HepG2 (cell line): ENCODE measurements around the gene B4GALT5. TPM values are rescaled to one million over a fixed set of nuclear protein-coding genes. Genes with fewer than 3 reads are reported as not detected.

Experiments used
- ATAC-seq: fragments of 200-7000 bp; cut with Tn5 transposase; 3 replicates; pipeline ENCODE4 v1.9.1; 2020; ENCODE audit warnings: mild to moderate bottlenecking, moderate library complexity
- BruUV-seq: library from RNA; stranded (reverse); fragments of 400-500 nt; replicated peaks from 2 replicates; lab custom pipeline; 2021; lab: Mats Ljungman, UMichigan
- CTCF ChIA-PET: fragments of 300-600 bp; formaldehyde crosslinking; extraction: SDS; loops from one replicate; lab custom pipeline; 2021; ENCODE audit warnings: low total read pairs, inconsistent platforms, low intra/inter-chr PET ratio; lab: Yijun Ruan, JAX
- POLR2A ChIA-PET: fragments of 350-600 bp; sonication (Branson Sonifier 250); formaldehyde crosslinking; loops from one replicate; lab custom pipeline; 2020; ENCODE audit warnings: antibody characterized with exemption, inconsistent platforms; lab: Yijun Ruan, JAX
- DNase-seq: peaks from one replicate; pipeline ENCODE4 v3.0.0-alpha.2; 2015; ENCODE audit warnings: low spot score
- FAIRE-seq: peaks from 3 replicates; lab custom pipeline; 2011; peaks lifted over from hg19 to GRCh38; lab: Jason Lieb, UNC
- H2AFZ ChIP-seq: one replicate; pipeline ENCODE4 v1.6.1; 2011; ENCODE audit warnings: low read length, inconsistent platforms
- H3K27ac ChIP-seq: fragments of 300-600 bp; 3 replicates; pipeline ENCODE4 v1.8.0; 2011; ENCODE audit warnings: mixed run types, mild to moderate bottlenecking, mixed read lengths, low read length, inconsistent platforms; ENCODE audit not compliant: insufficient read depth; ENCODE audit errors: extremely low read length
- H3K27me3 ChIP-seq, 2 experiments: fragments of 200-600 bp in 1 of 2; 2 replicates in 1 of 2; 3 replicates in 1 of 2; pipeline versions ENCODE4 v1.6.0 to v1.8.0; 2011; ENCODE audit warnings: low read length in 2 of 2, mild to moderate bottlenecking in 2 of 2, moderate library complexity in 2 of 2, inconsistent platforms in 1 of 2; ENCODE audit not compliant: insufficient read depth in 2 of 2, control insufficient read depth in 1 of 2
- H3K36me3 ChIP-seq, 2 experiments: fragments of 200-600 bp in 1 of 2; replicated peaks in 1 of 2; 2 replicates in 1 of 2; 3 replicates in 1 of 2; pipeline versions ENCODE4 v1.5.1 to v1.8.0; 2011; ENCODE audit warnings: low read length in 2 of 2, inconsistent platforms in 1 of 2; ENCODE audit not compliant: insufficient read depth in 2 of 2, control insufficient read depth in 1 of 2
- H3K4me1 ChIP-seq: 2 replicates; pipeline ENCODE4 v1.5.1; 2012; ENCODE audit warnings: low read length, inconsistent platforms; ENCODE audit not compliant: insufficient read depth
- H3K4me2 ChIP-seq: 2 replicates; pipeline ENCODE4 v1.6.0; 2011; ENCODE audit warnings: low read depth, low read length, inconsistent platforms
- H3K4me3 ChIP-seq, 3 experiments: fragments of 200-600 bp in 1 of 3; sonication (generic), shearing (Covaris generic) in 1 of 3; replicated peaks in 1 of 3; 2 replicates each; pipeline ENCODE4 v1.5.1; 2011 to 2016; ENCODE audit warnings: low read length in 3 of 3, inconsistent platforms in 2 of 3, low read depth in 2 of 3, mild to moderate bottlenecking in 2 of 3, control low read depth in 1 of 3, mixed read lengths in 1 of 3; ENCODE audit not compliant: insufficient read depth in 1 of 3
- H3K79me2 ChIP-seq: one replicate; pipeline ENCODE4 v1.6.1; 2011; ENCODE audit warnings: low read length, inconsistent platforms; ENCODE audit not compliant: insufficient read depth
- H3K9ac ChIP-seq: 2 replicates; pipeline ENCODE4 v1.6.0; 2011; ENCODE audit warnings: mild to moderate bottlenecking, low read depth, low read length, inconsistent platforms; ENCODE audit not compliant: insufficient read depth
- H3K9me3 ChIP-seq: 2 replicates; pipeline ENCODE4 v1.5.1; 2012; ENCODE audit warnings: mild to moderate bottlenecking, low read length
- H4K20me1 ChIP-seq: 2 replicates; pipeline ENCODE4 v1.6.0; 2011; ENCODE audit warnings: inconsistent platforms, mild to moderate bottlenecking, low read length, moderate library complexity; ENCODE audit not compliant: insufficient read depth
- GLI4 ChIP-seq: sonication (generic); formaldehyde crosslinking; IDR thresholded peaks from 2 replicates; pipeline ENCODE4 v1.5.1; 2020; ENCODE audit warnings: missing genetic modification reagents, mild to moderate bottlenecking, moderate library complexity, borderline replicate concordance
- MXI1 ChIP-seq: IDR thresholded peaks from 3 replicates; pipeline ENCODE4 v1.6.1; 2012; ENCODE audit warnings: low read depth, low read length, inconsistent platforms, borderline replicate concordance
- NR2F2 ChIP-seq: IDR thresholded peaks from 2 replicates; pipeline ENCODE4 v1.6.1; 2012; ENCODE audit warnings: low read depth, inconsistent platforms, borderline replicate concordance
- POGZ ChIP-seq: sonication (generic); formaldehyde crosslinking; IDR thresholded peaks from 2 replicates; pipeline ENCODE4 v1.4.0; 2020; ENCODE audit warnings: mild to moderate bottlenecking, missing genetic modification reagents
- TBX3 ChIP-seq: fragments of 450-650 bp; IDR thresholded peaks from 2 replicates; pipeline ENCODE4 v1.6.1; 2017; ENCODE audit warnings: antibody characterized with exemption, mild to moderate bottlenecking, inconsistent platforms, borderline replicate concordance
- TMF1 ChIP-seq: sonication (generic); formaldehyde crosslinking; IDR thresholded peaks from 2 replicates; pipeline ENCODE4 v1.8.1; 2022; ENCODE audit warnings: low read depth, missing genetic modification reagents
- ZBTB7B ChIP-seq: sonication (generic); formaldehyde crosslinking; IDR thresholded peaks from 2 replicates; pipeline ENCODE4 v1.4.0; 2020; ENCODE audit warnings: missing genetic modification reagents
- ZNF101 ChIP-seq: sonication (generic); formaldehyde crosslinking; IDR thresholded peaks from 2 replicates; pipeline ENCODE4 v1.4.0; 2020; ENCODE audit warnings: mild to moderate bottlenecking, low read depth, missing genetic modification reagents, borderline replicate concordance
- ZNF143 ChIP-seq: sonication (generic); formaldehyde crosslinking; IDR thresholded peaks from 2 replicates; pipeline ENCODE4 v1.4.0; 2020; ENCODE audit warnings: missing genetic modification reagents
- ZNF354B ChIP-seq: sonication (generic); formaldehyde crosslinking; IDR thresholded peaks from 2 replicates; pipeline ENCODE4 v1.8.0; 2022; ENCODE audit warnings: mild to moderate bottlenecking, missing genetic modification reagents
- ZNF772 ChIP-seq: sonication (generic); formaldehyde crosslinking; IDR thresholded peaks from 2 replicates; pipeline ENCODE4 v1.5.0; 2020; ENCODE audit warnings: mild to moderate bottlenecking, missing genetic modification reagents
- WGBS: methylation state at CpG from one replicate; pipeline ENCODE4 v1.1.6; 2017; ENCODE audit warnings: low lambda C conversion rate; 5-methylcytosine and 5-hydroxymethylcytosine counted together
- in situ Hi-C: cut with HindIII; loops from 2 replicates; pipeline ENCODE4 v1.10.0; 2017; ENCODE audit warnings: low pct_unique_long_range_greater_than_20kb; ENCODE audit not compliant: extremely low pct_ligation_motif_present
- intact Hi-C: fragments of 100-400 bp; cut with micrococcal nuclease; formaldehyde crosslinking; loops from one replicate; pipeline ENCODE4 v1.10.0; 2022; ENCODE audit not compliant: unreplicated experiment
- polyA plus RNA-seq, 8 experiments: library from polyadenylated mRNA; depleted of rRNA in 3 of 8; stranded (reverse) in 7 of 8; unstranded in 1 of 8; fragments of >200 nt; fragmentation: Illumina TruSeq in 4 of 8; extraction: Trizol in 4 of 8; gene quantifications; 2 replicates each; pipeline versions ENCODE4 v1.2.1 to v1.2.3, GENCODE V29; 2011 to 2016; ENCODE audit warnings: low read depth in 4 of 8, missing spikeins in 1 of 8, mixed read lengths in 1 of 8; ENCODE audit not compliant: insufficient read depth in 1 of 8
- total RNA-seq, 5 experiments: library from RNA; depleted of rRNA; stranded (reverse); fragments of >200 nt; fragmentation: Illumina TruSeq; extraction: Trizol; gene quantifications; 2 replicates each; pipeline ENCODE4 v1.2.3, GENCODE V29; 2016; ENCODE audit warnings: low read depth in 1 of 5
- TF ChIP-seq, protein P1 (sequence below): sonication (generic); formaldehyde crosslinking; IDR thresholded peaks from 2 replicates; pipeline ENCODE4 v1.4.0; 2020; ENCODE audit warnings: missing genetic modification reagents, borderline replicate concordance
- TF ChIP-seq, protein P2 (sequence below): sonication (generic); formaldehyde crosslinking; IDR thresholded peaks from 2 replicates; pipeline ENCODE4 v1.8.0; 2022; ENCODE audit warnings: mild to moderate bottlenecking, missing genetic modification reagents

Gene B4GALT5
- total and polyA plus RNA-seq, 2 of the 13 experiments (the other 11 are each of a cell fraction or from before 2014, with no cell fraction given) = 27.3 to 30.9 TPM

DNA sequence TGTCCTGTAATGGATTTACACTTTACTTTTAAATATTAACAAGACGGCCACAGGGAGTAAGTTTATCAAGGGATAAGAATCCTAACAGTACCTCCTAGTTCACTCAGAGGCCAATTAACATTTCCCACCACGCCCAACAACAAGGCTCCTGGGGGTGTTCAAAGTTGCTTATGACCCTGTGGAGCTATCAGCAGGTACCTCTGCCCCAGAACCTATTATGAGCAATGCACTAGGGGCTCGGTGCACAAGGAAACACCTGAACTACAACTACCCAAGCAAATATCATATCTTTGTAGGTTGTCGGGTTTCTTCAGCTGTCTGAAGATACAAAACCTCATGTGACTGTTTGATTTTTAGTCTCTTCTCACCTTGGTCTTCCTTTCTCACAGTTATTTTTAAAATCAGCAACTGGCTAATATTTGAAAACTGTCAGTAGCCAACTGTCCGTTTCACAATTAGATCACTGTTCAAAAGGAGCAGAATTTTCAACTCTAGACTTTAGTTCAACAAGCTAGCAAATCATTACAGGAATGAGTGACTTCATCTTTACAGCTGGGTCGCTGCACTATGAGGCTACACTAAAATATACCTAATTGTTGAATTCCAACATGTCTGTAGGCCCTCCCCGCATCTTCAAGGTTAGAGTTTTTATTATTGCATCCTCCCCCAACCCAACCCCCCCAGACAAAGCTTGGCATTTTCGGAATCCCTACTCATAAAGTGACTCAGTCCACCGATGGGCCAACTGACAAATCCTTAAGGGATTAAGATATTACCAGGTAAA is 38.1 kb downstream of the B4GALT5 start (continued):
- TF ChIP-seq POGZ (CRISPR knock-in tag) (0 out of 2 replicates have a peak, but pooled peaks have one; percentile 35), MXI1 (peak; percentile 49; the same call in 1 of the 3 replicates), ZNF772 (CRISPR knock-in tag) (0 out of 2 replicates have a peak, but pooled peaks have one; percentile 69), ZBTB7B (CRISPR knock-in tag) (peak; percentile 68; the same call in 1 of the 2 replicates), NR2F2 (0 out of 2 replicates have a peak, but pooled peaks have one; percentile 19)

DNA sequence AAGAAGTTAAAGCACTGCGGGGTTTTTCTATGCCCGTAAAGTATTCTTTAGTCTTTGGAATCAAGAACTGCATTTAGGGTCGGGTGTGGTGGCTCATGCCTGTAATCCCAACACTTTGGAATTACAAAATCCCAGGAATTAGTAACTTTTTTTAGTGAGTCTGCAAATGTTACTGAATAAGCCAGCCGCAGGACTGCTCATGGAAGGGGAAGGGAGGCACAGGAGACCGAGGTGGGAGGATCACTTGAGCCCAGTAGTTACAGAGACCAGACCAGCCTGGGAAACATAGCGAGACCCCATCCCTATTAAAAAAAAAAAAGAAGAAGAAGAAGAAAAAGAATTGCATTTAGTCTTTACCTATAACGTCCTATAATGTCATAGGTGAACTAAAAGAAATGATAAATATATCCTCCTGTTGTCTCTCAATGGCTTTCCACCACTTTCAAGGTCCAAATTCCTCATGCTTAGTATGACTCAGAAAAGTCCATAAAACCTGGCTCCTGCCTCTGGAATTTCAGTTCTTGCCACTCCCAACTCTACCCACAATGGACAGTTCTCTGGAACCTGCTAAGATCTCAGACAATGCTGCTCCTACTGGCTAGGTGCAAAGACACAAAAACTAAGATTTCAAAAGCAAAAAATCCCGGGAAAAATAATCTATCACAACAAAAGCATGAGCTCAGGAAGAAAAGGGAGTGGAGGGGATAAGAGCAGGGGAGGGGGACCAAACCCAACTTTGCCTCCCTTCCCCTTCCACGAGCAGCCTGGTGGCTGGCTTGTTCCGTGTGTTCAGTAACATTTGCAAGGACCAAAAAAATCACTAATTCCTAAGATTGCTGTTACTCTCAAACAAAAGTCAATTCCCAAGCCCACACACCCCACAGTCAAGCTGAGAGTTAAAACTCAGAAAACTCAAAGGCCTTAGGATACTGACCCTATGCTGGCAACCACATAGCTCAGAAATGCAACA is 39.0 kb downstream of the B4GALT5 start:
- ChIA-PET POLR2A (interaction anchor here (0.6 to 2.4 kb wide), 16 partner anchors 10 to 242 kb away, joined by 3 to 35 read pairs (median 7); partner anchors contain the start of genes SLC9A8 and SPATA2), CTCF (interaction anchor here (1.7 to 2.5 kb wide), 2 partner anchors 60 to 64 kb away, joined by 3 to 14 read pairs; no protein-coding TSS in a partner anchor)
- no peak overlapping the region for H2AFZ ChIP-seq
- H3K4me3 ChIP-seq = peak overlapping the region; percentile 44 to 64 (median 48)
- TSS peak; percentile 99 for BruUV-seq
- FAIRE-seq (peak; percentile 65), ATAC-seq (peak; percentile 86), DNase-seq (peak; percentile 98)
- intact Hi-C loops = loop anchor here (1.0 to 2.0 kb wide), 3 partner anchors 16 to 63 kb away; no protein-coding TSS in a partner anchor
- H3K4me1 ChIP-seq = peaks cover 100% of the 10 kb centered on the region
- peak overlapping the region; percentile 98 for H3K4me2 ChIP-seq
- H3K27ac ChIP-seq = peak overlapping the region; percentile 93
- in situ Hi-C loops = no loop called here
- H3K9me3 ChIP-seq = no peaks in the 10 kb centered on the region
- H4K20me1 ChIP-seq = 0 out of 2 replicates have a peak, but pooled peaks cover 3% of the 10 kb centered on the region
- no peaks in the 10 kb centered on the region for H3K27me3 ChIP-seq
- 23% methylated on average over 10 of the region's 10 CpGs for WGBS
- H3K36me3 ChIP-seq = no peaks in the 10 kb centered on the region
- H3K79me2 ChIP-seq = peaks cover 90% of the 10 kb centered on the region
- peak overlapping the region; percentile 78 for H3K9ac ChIP-seq
- TF ChIP-seq ZNF101 (CRISPR knock-in tag) (no peak), ZNF143 (CRISPR knock-in tag) (no peak), ZNF354B (CRISPR knock-in tag) (no peak), GLI4 (CRISPR knock-in tag) (0 out of 2 replicates have a peak, but pooled peaks have one; percentile 2), TBX3 (no peak), TMF1 (CRISPR knock-in tag) (no peak)
- TF ChIP-seq, protein P1, sequence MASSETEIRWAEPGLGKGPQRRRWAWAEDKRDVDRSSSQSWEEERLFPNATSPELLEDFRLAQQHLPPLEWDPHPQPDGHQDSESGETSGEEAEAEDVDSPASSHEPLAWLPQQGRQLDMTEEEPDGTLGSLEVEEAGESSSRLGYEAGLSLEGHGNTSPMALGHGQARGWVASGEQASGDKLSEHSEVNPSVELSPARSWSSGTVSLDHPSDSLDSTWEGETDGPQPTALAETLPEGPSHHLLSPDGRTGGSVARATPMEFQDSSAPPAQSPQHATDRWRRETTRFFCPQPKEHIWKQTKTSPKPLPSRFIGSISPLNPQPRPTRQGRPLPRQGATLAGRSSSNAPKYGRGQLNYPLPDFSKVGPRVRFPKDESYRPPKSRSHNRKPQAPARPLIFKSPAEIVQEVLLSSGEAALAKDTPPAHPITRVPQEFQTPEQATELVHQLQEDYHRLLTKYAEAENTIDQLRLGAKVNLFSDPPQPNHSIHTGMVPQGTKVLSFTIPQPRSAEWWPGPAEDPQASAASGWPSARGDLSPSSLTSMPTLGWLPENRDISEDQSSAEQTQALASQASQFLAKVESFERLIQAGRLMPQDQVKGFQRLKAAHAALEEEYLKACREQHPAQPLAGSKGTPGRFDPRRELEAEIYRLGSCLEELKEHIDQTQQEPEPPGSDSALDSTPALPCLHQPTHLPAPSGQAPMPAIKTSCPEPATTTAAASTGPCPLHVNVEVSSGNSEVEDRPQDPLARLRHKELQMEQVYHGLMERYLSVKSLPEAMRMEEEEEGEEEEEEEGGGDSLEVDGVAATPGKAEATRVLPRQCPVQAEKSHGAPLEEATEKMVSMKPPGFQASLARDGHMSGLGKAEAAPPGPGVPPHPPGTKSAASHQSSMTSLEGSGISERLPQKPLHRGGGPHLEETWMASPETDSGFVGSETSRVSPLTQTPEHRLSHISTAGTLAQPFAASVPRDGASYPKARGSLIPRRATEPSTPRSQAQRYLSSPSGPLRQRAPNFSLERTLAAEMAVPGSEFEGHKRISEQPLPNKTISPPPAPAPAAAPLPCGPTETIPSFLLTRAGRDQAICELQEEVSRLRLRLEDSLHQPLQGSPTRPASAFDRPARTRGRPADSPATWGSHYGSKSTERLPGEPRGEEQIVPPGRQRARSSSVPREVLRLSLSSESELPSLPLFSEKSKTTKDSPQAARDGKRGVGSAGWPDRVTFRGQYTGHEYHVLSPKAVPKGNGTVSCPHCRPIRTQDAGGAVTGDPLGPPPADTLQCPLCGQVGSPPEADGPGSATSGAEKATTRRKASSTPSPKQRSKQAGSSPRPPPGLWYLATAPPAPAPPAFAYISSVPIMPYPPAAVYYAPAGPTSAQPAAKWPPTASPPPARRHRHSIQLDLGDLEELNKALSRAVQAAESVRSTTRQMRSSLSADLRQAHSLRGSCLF (CRISPR knock-in tag) = no peak
- TF ChIP-seq, protein P2, sequence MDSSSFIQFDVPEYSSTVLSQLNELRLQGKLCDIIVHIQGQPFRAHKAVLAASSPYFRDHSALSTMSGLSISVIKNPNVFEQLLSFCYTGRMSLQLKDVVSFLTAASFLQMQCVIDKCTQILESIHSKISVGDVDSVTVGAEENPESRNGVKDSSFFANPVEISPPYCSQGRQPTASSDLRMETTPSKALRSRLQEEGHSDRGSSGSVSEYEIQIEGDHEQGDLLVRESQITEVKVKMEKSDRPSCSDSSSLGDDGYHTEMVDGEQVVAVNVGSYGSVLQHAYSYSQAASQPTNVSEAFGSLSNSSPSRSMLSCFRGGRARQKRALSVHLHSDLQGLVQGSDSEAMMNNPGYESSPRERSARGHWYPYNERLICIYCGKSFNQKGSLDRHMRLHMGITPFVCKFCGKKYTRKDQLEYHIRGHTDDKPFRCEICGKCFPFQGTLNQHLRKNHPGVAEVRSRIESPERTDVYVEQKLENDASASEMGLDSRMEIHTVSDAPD (CRISPR knock-in tag) = no peak
